HepG2 (cell line): Measurements from ENCODE around the gene STIM1. TPM values are rescaled to one million over a fixed set of nuclear protein-coding genes. Genes with fewer than 3 reads are reported as not detected.

ENCODE experiments used
- CBX1 ChIP-seq: IDR thresholded peaks from one replicate; pipeline ENCODE4 v1.6.1; 2016; ENCODE audit warnings: antibody characterized with exemption, low read depth
- EP300 ChIP-seq, 3 experiments: sonication (generic) in 1 of 3; formaldehyde crosslinking in 1 of 3; IDR thresholded peaks; 2 replicates each; pipeline versions ENCODE4 v1.5.1 to v1.6.1; 2011 to 2020; ENCODE audit warnings: low read depth in 2 of 3, low read length in 2 of 3, borderline replicate concordance in 1 of 3, improper control_type of control experiment in 1 of 3, mild to moderate bottlenecking in 1 of 3, missing genetic modification reagents in 1 of 3, moderate library complexity in 1 of 3
- ETV5 ChIP-seq: IDR thresholded peaks from 2 replicates; pipeline ENCODE4 v1.6.1; 2018; ENCODE audit warnings: missing biosample characterization, missing genetic modification reagents, inconsistent platforms, borderline replicate concordance
- MED1 ChIP-seq: sonication (generic); formaldehyde crosslinking; IDR thresholded peaks from 2 replicates; pipeline ENCODE4 v1.4.0; 2020; ENCODE audit warnings: missing genetic modification reagents
- MTA3 ChIP-seq: sonication (generic); formaldehyde crosslinking; IDR thresholded peaks from 2 replicates; pipeline ENCODE4 v1.4.0; 2020; ENCODE audit warnings: missing genetic modification reagents
- MTF1 ChIP-seq: sonication (generic); formaldehyde crosslinking; IDR thresholded peaks from 2 replicates; pipeline ENCODE4 v1.5.0; 2020; ENCODE audit warnings: missing genetic modification reagents
- ONECUT2 ChIP-seq: sonication (generic); formaldehyde crosslinking; IDR thresholded peaks from 2 replicates; pipeline ENCODE4 v1.4.0; 2020; ENCODE audit warnings: missing genetic modification reagents
- RARG ChIP-seq: sonication (generic); formaldehyde crosslinking; IDR thresholded peaks from 2 replicates; pipeline ENCODE4 v1.4.0; 2020; ENCODE audit warnings: low read depth, mild to moderate bottlenecking, missing genetic modification reagents
- SAFB2 ChIP-seq: sonication (generic); formaldehyde crosslinking; IDR thresholded peaks from 2 replicates; pipeline ENCODE4 v1.5.1; 2020; ENCODE audit warnings: missing genetic modification reagents, low read depth, mild to moderate bottlenecking, borderline replicate concordance
- SCMH1 ChIP-seq: sonication (generic); formaldehyde crosslinking; IDR thresholded peaks from 2 replicates; pipeline ENCODE4 v1.9.0; 2021; ENCODE audit warnings: missing genetic modification reagents, mild to moderate bottlenecking, borderline replicate concordance
- TAF1 ChIP-seq: sonication (generic); formaldehyde crosslinking; IDR thresholded peaks from 2 replicates; pipeline ENCODE4 v1.4.0; 2020; ENCODE audit warnings: missing genetic modification reagents
- TP53 ChIP-seq: sonication (generic); formaldehyde crosslinking; conservative IDR thresholded peaks from 2 replicates; pipeline ENCODE4 v1.4.0; 2020; ENCODE audit warnings: missing genetic modification reagents
- YEATS2 ChIP-seq: sonication (generic); formaldehyde crosslinking; IDR thresholded peaks from 2 replicates; pipeline ENCODE4 v1.4.0; 2020; ENCODE audit warnings: missing genetic modification reagents, borderline replicate concordance
- ZC3H4 ChIP-seq: sonication (generic); formaldehyde crosslinking; IDR thresholded peaks from 2 replicates; pipeline ENCODE4 v1.4.0; 2020; ENCODE audit warnings: missing genetic modification reagents, borderline replicate concordance
- ZNF136 ChIP-seq: sonication (generic); formaldehyde crosslinking; IDR thresholded peaks from 2 replicates; pipeline ENCODE4 v1.8.1; 2022; ENCODE audit warnings: low read depth, mild to moderate bottlenecking, moderate library complexity, missing genetic modification reagents
- ZNF331 ChIP-seq: sonication (generic); formaldehyde crosslinking; IDR thresholded peaks from 2 replicates; pipeline ENCODE4 v1.4.0; 2020; ENCODE audit warnings: missing genetic modification reagents
- ZNF441 ChIP-seq: sonication (generic); formaldehyde crosslinking; IDR thresholded peaks from 2 replicates; pipeline ENCODE4 v1.7.0; 2021; ENCODE audit warnings: missing genetic modification reagents, borderline replicate concordance
- ZNF766 ChIP-seq: sonication (generic); formaldehyde crosslinking; IDR thresholded peaks from 2 replicates; pipeline ENCODE4 v1.5.0; 2020; ENCODE audit warnings: missing genetic modification reagents, borderline replicate concordance
- ZNF788 ChIP-seq: sonication (generic); formaldehyde crosslinking; IDR thresholded peaks from 2 replicates; pipeline ENCODE4 v1.5.0; 2020; ENCODE audit warnings: mild to moderate bottlenecking, missing genetic modification reagents, borderline replicate concordance
- polyA plus RNA-seq, 8 experiments: library from polyadenylated mRNA; depleted of rRNA in 3 of 8; stranded (reverse) in 7 of 8; unstranded in 1 of 8; fragments of >200 nt; fragmentation: Illumina TruSeq in 4 of 8; extraction: Trizol in 4 of 8; gene quantifications; 2 replicates each; pipeline versions ENCODE4 v1.2.1 to v1.2.3, GENCODE V29; 2011 to 2016; ENCODE audit warnings: low read depth in 4 of 8, missing spikeins in 1 of 8, mixed read lengths in 1 of 8; ENCODE audit not compliant: insufficient read depth in 1 of 8
- total RNA-seq, 5 experiments: library from RNA; depleted of rRNA; stranded (reverse); fragments of >200 nt; fragmentation: Illumina TruSeq; extraction: Trizol; gene quantifications; 2 replicates each; pipeline ENCODE4 v1.2.3, GENCODE V29; 2016; ENCODE audit warnings: low read depth in 1 of 5
- TF ChIP-seq, protein P1 (sequence below): sonication (generic); formaldehyde crosslinking; IDR thresholded peaks from 2 replicates; pipeline ENCODE4 v1.9.0; 2021; ENCODE audit warnings: missing genetic modification reagents, mild to moderate bottlenecking, borderline replicate concordance
- TF ChIP-seq, protein P2 (sequence below): sonication (generic); formaldehyde crosslinking; IDR thresholded peaks from 2 replicates; pipeline ENCODE4 v1.9.0; 2022; ENCODE audit warnings: low read depth, missing genetic modification reagents
- TF ChIP-seq, protein P3 (sequence below): sonication (generic); formaldehyde crosslinking; IDR thresholded peaks from 2 replicates; pipeline ENCODE4 v1.8.1; 2023; ENCODE audit warnings: mild to moderate bottlenecking, missing genetic modification reagents
- TF ChIP-seq, protein P4 (sequence below): sonication (generic); formaldehyde crosslinking; IDR thresholded peaks from 2 replicates; pipeline ENCODE4 v1.5.0; 2020; ENCODE audit warnings: mild to moderate bottlenecking, low read depth, missing genetic modification reagents, borderline replicate concordance

The STIM1 gene
- total and polyA plus RNA-seq, 2 of the 13 experiments (the other 11 are each of a cell fraction or from before 2014, with no cell fraction given), result 19.2 to 28.5 TPM

DNA sequence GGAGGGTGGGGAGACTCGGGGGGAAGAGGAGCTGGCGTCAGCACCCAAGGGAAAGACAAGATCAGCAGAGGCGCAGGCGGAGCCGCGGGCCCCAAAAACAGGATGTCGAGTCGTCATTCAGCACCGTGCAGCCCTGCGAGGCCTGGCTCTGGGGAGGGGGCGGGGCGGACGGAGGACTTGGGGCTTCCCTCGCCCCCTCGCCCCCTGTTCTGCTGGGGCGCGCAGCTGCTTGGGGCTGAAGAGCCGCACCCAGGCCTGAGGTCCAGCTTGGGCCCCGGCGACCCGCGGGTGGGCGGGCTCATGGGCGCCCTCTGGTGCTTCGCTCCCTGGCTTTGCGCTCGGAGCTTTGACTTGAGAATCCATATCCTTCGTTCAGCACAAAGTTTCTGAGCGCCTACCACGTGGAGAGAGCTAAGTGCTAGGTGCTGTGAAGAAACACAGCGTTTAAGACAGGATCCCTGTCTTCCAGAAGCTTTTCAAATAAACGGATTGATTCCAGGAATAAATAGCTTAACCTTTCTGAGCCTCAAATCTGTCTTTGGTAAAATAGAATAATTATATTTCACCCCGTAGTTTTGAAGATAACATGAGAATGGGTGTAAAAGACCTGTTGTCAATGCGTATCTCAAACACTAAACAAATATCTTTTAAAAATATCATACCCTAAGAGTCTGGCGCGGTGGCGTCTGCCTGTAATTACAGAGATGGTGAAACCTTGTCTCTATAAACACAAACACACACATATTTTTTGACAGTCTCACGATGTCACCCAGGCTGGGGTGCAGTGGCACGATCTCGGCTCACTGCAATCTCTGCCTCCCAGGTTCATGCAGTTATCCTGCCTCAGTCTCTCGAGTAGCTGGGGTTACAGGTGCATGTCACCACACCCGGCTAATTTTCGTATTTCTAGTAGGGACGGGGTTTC, 13.8 kb upstream of the STIM1 start (continued):
- TF ChIP-seq EP300 (IDR thresholded peaks at IDR 0.05; ENCODE audit: low read depth in 2 of 2, low read length in 2 of 2), result no peak
- no peak for TF ChIP-seq EP300 (CRISPR knock-in tag; IDR thresholded peaks at IDR 0.05; ENCODE audit: borderline replicate concordance)
- no peak for TF ChIP-seq SCMH1 (CRISPR knock-in tag)
- peak; percentile 64; the same call in 1 of the 2 replicates for TF ChIP-seq YEATS2 (CRISPR knock-in tag)
- TF ChIP-seq ZNF766, result peak; percentile 63; the same call in 1 of the 2 replicates
- TF ChIP-seq, protein P1, sequence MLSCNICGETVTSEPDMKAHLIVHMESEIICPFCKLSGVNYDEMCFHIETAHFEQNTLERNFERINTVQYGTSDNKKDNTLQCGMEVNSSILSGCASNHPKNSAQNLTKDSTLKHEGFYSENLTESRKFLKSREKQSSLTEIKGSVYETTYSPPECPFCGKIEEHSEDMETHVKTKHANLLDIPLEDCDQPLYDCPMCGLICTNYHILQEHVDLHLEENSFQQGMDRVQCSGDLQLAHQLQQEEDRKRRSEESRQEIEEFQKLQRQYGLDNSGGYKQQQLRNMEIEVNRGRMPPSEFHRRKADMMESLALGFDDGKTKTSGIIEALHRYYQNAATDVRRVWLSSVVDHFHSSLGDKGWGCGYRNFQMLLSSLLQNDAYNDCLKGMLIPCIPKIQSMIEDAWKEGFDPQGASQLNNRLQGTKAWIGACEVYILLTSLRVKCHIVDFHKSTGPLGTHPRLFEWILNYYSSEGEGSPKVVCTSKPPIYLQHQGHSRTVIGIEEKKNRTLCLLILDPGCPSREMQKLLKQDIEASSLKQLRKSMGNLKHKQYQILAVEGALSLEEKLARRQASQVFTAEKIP (CRISPR knock-in tag), result no peak
- TF ChIP-seq RARG (CRISPR knock-in tag), result no peak
- 0 out of 2 replicates have a peak, but pooled peaks have one; percentile 26 for TF ChIP-seq MED1 (CRISPR knock-in tag)
- peak; percentile 76 for TF ChIP-seq ZNF331 (CRISPR knock-in tag)
- TF ChIP-seq, protein P2, sequence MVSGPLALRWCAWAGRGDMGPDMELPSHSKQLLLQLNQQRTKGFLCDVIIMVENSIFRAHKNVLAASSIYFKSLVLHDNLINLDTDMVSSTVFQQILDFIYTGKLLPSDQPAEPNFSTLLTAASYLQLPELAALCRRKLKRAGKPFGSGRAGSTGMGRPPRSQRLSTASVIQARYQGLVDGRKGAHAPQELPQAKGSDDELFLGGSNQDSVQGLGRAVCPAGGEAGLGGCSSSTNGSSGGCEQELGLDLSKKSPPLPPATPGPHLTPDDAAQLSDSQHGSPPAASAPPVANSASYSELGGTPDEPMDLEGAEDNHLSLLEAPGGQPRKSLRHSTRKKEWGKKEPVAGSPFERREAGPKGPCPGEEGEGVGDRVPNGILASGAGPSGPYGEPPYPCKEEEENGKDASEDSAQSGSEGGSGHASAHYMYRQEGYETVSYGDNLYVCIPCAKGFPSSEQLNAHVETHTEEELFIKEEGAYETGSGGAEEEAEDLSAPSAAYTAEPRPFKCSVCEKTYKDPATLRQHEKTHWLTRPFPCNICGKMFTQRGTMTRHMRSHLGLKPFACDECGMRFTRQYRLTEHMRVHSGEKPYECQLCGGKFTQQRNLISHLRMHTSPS (CRISPR knock-in tag), result no peak
- peak; percentile 61; the same call in 1 of the 2 replicates for TF ChIP-seq ZNF441 (CRISPR knock-in tag)
- TF ChIP-seq MTF1, result no peak
- TF ChIP-seq SAFB2, result no peak
- peak; percentile 25 for TF ChIP-seq ONECUT2 (CRISPR knock-in tag)
- TF ChIP-seq TP53 (CRISPR knock-in tag), result no peak
- TF ChIP-seq MTA3, result no peak
- peak; percentile 73; the same call in 1 of the 2 replicates for TF ChIP-seq ZNF788 (CRISPR knock-in tag)
- TF ChIP-seq ZC3H4 (CRISPR knock-in tag), result no peak
- TF ChIP-seq ETV5 (CRISPR knock-in tag), result peak; percentile 8; the same call in 1 of the 2 replicates
- TF ChIP-seq, protein P3, sequence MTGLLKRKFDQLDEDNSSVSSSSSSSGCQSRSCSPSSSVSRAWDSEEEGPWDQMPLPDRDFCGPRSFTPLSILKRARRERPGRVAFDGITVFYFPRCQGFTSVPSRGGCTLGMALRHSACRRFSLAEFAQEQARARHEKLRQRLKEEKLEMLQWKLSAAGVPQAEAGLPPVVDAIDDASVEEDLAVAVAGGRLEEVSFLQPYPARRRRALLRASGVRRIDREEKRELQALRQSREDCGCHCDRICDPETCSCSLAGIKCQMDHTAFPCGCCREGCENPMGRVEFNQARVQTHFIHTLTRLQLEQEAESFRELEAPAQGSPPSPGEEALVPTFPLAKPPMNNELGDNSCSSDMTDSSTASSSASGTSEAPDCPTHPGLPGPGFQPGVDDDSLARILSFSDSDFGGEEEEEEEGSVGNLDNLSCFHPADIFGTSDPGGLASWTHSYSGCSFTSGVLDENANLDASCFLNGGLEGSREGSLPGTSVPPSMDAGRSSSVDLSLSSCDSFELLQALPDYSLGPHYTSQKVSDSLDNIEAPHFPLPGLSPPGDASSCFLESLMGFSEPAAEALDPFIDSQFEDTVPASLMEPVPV (CRISPR knock-in tag), result no peak; the same call in 1 of the 2 replicates
- TF ChIP-seq TAF1 (CRISPR knock-in tag), result 0 out of 2 replicates have a peak, but pooled peaks have one; percentile 22
- peak; percentile 5 for TF ChIP-seq CBX1
- no peak for TF ChIP-seq ZNF136 (CRISPR knock-in tag)
- TF ChIP-seq, protein P4, sequence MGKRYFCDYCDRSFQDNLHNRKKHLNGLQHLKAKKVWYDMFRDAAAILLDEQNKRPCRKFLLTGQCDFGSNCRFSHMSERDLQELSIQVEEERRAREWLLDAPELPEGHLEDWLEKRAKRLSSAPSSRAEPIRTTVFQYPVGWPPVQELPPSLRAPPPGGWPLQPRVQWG, result no peak
